Measurements from ENCODE around the gene MAPK10.
"Not testable (repeated sequence)": the region's sequence is repeated elsewhere in the genome, so short reads cannot be mapped to it uniquely, and the experiment has no call there.

The MAPK10 gene

DNA sequence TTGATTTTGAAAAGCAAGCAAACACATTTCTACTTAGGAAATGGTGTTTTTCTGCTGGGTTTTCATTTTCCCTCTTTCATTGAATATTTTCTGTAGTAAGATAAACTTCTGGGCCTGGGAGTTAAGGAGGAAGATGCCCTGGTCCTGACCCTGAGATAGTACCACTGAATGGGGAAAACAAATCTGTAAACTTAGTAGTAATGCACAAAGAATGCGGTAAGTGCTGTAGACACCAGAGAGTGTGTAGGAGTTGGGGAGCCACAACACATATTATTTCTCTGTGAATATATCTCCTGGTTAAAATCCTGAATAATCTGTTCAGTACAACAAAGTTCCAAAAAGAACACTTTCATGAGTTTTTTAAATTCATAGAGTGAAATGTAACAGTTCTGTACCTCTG, 178.3 kb downstream of the MAPK10 start:
- ChIA-PET POLR2A (no interaction called here), CTCF (no interaction called here)

DNA sequence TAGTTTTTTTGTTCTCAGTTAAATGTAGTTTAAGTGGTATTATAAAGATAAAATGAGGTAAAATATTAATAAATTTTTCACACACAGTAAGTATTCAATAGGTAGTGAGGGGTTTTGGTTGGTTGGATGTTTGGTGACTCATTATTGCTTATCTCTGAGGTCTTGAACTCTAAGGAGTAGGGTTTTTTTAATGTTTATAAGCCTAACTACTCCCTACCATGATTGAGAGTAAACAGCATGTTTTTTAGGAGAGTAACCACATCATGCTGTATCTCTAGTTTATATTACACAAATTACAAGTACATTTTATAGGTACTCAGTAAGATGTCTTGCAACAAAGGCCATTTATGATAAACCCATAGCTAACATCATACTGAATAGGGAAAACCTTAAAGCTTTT, 181.6 kb downstream of the MAPK10 start:
- DNase-seq (ENCODE audit: low read depth, low spot score): no peak
- CTCF ChIA-PET: no interaction called here

More for the DNA sequence above, 178.3 kb downstream of the MAPK10 start:
- DNase-seq (ENCODE audit: low read depth, low spot score): no peak
- TF ChIP-seq, protein P1, sequence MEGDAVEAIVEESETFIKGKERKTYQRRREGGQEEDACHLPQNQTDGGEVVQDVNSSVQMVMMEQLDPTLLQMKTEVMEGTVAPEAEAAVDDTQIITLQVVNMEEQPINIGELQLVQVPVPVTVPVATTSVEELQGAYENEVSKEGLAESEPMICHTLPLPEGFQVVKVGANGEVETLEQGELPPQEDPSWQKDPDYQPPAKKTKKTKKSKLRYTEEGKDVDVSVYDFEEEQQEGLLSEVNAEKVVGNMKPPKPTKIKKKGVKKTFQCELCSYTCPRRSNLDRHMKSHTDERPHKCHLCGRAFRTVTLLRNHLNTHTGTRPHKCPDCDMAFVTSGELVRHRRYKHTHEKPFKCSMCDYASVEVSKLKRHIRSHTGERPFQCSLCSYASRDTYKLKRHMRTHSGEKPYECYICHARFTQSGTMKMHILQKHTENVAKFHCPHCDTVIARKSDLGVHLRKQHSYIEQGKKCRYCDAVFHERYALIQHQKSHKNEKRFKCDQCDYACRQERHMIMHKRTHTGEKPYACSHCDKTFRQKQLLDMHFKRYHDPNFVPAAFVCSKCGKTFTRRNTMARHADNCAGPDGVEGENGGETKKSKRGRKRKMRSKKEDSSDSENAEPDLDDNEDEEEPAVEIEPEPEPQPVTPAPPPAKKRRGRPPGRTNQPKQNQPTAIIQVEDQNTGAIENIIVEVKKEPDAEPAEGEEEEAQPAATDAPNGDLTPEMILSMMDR (IDR thresholded peaks at IDR 0.05; ENCODE audit: insufficient read depth, low read length, missing control alignments): no peak
- no peak overlapping the region for H3K4me3 ChIP-seq (ENCODE audit: low read depth, low read length)

DNA sequence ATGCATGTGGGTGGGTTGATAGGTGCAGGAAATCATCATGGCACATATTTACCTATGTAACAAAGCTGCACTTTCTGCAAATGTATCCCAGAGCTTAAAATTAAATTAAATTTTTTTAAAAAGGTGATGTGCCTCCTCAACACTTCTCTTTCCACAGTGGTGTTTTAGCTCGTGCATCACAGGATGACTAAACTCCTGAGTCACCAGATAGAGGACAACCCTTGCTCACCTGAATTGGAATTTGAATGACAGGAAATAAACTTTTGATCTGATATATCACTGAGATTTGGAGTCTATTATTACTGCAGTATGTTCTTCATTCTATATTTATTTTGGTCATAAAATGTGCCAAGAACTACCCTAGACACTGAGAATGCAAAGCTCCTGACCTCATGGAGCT, 185.3 kb downstream of the MAPK10 start:
- CTCF ChIA-PET: no interaction called here
- TF ChIP-seq, protein P1 (IDR thresholded peaks at IDR 0.05; ENCODE audit: insufficient read depth, low read length, missing control alignments): no peak
- H3K4me3 ChIP-seq (ENCODE audit: low read depth, low read length): no peak overlapping the region
- POLR2A ChIA-PET: no interaction called here
- no peak for DNase-seq (ENCODE audit: low read depth, low spot score)

More for the DNA sequence above, 181.6 kb downstream of the MAPK10 start:
- POLR2A ChIA-PET: no interaction called here
- TF ChIP-seq, protein P1 (IDR thresholded peaks at IDR 0.05; ENCODE audit: insufficient read depth, low read length, missing control alignments): no peak
- H3K4me3 ChIP-seq (ENCODE audit: low read depth, low read length): no peak overlapping the region

DNA sequence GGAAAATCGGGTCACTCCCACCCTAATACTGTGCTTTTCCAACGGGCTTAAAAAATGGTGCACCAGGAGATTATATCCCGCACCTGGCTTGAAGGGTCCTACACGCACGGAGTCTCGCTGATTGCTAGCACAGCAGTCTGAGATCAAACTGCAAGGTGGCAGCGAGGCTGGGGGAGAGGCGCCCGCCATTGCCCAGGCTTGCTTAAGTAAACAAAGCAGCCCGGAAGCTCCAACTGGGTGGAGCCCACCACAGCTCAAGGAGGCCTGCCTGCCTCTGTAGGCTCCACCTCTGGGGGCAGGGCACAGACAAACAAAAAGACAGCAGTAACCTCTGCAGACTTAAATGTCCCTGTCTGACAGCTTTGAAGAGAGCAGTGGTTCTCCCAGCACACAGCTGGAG, 191.5 kb downstream of the MAPK10 start:
- DNase-seq (ENCODE audit: low read depth, low spot score); POLR2A ChIA-PET; H3K4me3 ChIP-seq (ENCODE audit: low read depth, low read length); CTCF ChIA-PET: not testable (repeated sequence)

DNA sequence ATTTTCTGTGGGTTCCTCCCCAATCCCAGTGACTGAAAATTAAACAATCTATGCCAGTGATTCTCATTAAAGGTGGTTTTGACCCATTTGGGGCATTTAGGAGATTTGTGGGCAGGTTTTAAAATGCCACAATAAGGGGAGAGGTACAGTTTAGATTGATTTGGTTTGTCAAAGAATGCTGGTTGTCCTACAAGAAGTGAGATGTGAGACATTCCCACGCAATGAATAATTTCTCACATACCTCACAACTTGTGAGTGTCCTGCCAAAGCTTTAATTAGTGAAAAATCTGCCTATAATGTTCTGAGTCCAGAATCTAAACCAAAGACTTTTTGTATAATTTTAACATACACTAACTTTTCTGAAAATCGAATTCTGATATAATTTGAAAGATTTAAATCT, 199.4 kb downstream of the MAPK10 start:
- POLR2A ChIA-PET: no interaction called here
- H3K4me3 ChIP-seq (ENCODE audit: low read depth, low read length): no peak overlapping the region
- TF ChIP-seq, protein P1 (IDR thresholded peaks at IDR 0.05; ENCODE audit: insufficient read depth, low read length, missing control alignments): no peak
- DNase-seq (ENCODE audit: low read depth, low spot score): no peak
- CTCF ChIA-PET: no interaction called here

DNA sequence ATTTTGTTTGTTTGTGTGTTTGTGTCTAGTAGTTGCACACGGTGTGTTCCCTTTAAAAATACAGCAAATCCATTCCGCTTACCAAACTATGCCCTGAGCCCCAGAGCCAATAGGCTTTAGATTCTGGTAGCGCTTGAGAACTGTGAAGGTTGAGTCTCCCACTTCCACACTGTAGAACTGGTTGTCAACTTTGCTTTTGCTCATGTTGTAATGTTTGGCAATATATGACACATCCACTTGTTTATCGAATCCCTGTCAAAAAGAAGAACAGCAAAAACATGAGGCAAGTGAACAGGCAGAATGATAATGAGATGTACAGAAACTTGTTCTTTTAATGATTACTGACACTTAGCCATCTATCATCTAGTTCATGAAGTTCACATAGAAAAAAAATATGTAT, 200.6 kb downstream of the MAPK10 start:
- no peak overlapping the region for H3K4me3 ChIP-seq (ENCODE audit: low read depth, low read length)
- TF ChIP-seq, protein P1 (IDR thresholded peaks at IDR 0.05; ENCODE audit: insufficient read depth, low read length, missing control alignments): no peak
- ChIA-PET POLR2A (no interaction called here), CTCF (no interaction called here)
- no peak for DNase-seq (ENCODE audit: low read depth, low spot score)

DNA sequence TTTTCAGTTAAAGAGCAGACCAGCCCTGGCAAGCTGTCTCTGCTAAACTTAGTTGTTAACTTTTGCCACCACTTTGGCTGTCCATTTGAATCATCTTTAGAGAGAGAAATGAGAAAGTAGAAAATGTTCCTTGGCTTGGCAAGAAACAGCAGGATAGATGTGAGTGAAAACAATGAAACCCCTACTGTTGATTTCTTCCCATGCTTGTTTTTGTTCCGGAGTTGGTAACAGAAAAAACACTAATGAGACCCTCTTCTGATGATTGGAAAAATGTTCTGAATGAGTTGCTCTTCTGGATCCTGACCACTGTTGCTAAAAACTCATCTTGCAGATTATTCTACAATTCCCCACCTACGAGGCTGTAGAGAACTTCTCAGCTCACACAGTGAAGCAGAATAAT, 203.3 kb downstream of the MAPK10 start:
- CTCF ChIA-PET: no interaction called here
- TF ChIP-seq, protein P1 (IDR thresholded peaks at IDR 0.05; ENCODE audit: insufficient read depth, low read length, missing control alignments): no peak
- no peak overlapping the region for H3K4me3 ChIP-seq (ENCODE audit: low read depth, low read length)
- POLR2A ChIA-PET: no interaction called here
- DNase-seq (ENCODE audit: low read depth, low spot score): no peak

Measured in AG04449 (cell line).